Liver (tissue), 3 donors: ENCODE measurements around the gene ZBTB11.

Experiments
- CTCF ChIP-seq: fragments of 150-350 bp; IDR thresholded peaks from 2 replicates; pipeline ENCODE4 v1.5.1; 2017; ENCODE audit warnings: improper control_type of control experiment, low read depth, low read length; ENCODE audit not compliant: missing input control
- FOXA1 ChIP-seq: IDR thresholded peaks from 2 replicates; pipeline ENCODE4 v1.6.1; 2016; ENCODE audit warnings: antibody characterized with exemption
- GABPA ChIP-seq, 2 donors: IDR thresholded peaks in 1 of 2; conservative IDR thresholded peaks in 1 of 2; 2 replicates each; pipeline ENCODE4 v1.6.1; 2016; ENCODE audit warnings: antibody characterized with exemption in 2 of 2, mild to moderate bottlenecking in 1 of 2, moderate library complexity in 1 of 2
- JUND ChIP-seq, 2 donors: IDR thresholded peaks; 2 replicates each; pipeline ENCODE4 v1.6.1; 2016; ENCODE audit warnings: antibody characterized with exemption in 2 of 2
- MAX ChIP-seq: IDR thresholded peaks from 2 replicates; pipeline ENCODE4 v1.6.1; 2016; ENCODE audit warnings: antibody characterized with exemption
- NR2F2 ChIP-seq: IDR thresholded peaks from 2 replicates; pipeline ENCODE4 v1.6.1; 2016; ENCODE audit warnings: antibody characterized with exemption
- RAD21 ChIP-seq, 2 donors: IDR thresholded peaks; 2 replicates each; pipeline ENCODE4 v1.6.1; 2016; ENCODE audit warnings: antibody characterized with exemption in 2 of 2, mild to moderate bottlenecking in 2 of 2
- REST ChIP-seq: IDR thresholded peaks from 2 replicates; pipeline ENCODE4 v1.6.1; 2016; ENCODE audit warnings: antibody characterized with exemption, mild to moderate bottlenecking
- RXRA ChIP-seq, 2 donors: IDR thresholded peaks; 2 replicates each; pipeline ENCODE4 v1.6.1; 2017 to 2018; ENCODE audit warnings: antibody characterized with exemption in 2 of 2, mild to moderate bottlenecking in 1 of 2
- SP1 ChIP-seq: IDR thresholded peaks from 2 replicates; pipeline ENCODE4 v1.6.1; 2018; ENCODE audit warnings: antibody characterized with exemption, mild to moderate bottlenecking
- YY1 ChIP-seq: IDR thresholded peaks from 2 replicates; pipeline ENCODE4 v1.6.1; 2016; ENCODE audit warnings: antibody characterized with exemption, mild to moderate bottlenecking
- ZBTB33 ChIP-seq: IDR thresholded peaks from 2 replicates; pipeline ENCODE4 v1.6.1; 2016; ENCODE audit warnings: antibody characterized with exemption
- donor health status: healthy.
- donor health status: healthy.

GRCh38 chr3:101675709-101676215, 1.2 kb downstream of the ZBTB11 start:
- TF ChIP-seq ZBTB33, result no peak
- no peak for TF ChIP-seq CTCF
- TF ChIP-seq RXRA (IDR thresholded peaks at IDR 0.05), result no peak
- no peak for TF ChIP-seq RAD21 (IDR thresholded peaks at IDR 0.05)
- TF ChIP-seq SP1, result no peak
- no peak for TF ChIP-seq JUND (IDR thresholded peaks at IDR 0.05)
- no peak for TF ChIP-seq REST
- no peak for TF ChIP-seq FOXA1
- no peak for TF ChIP-seq YY1
- no peak for TF ChIP-seq MAX
- no peak for TF ChIP-seq NR2F2
- no peak for TF ChIP-seq GABPA (IDR thresholded peaks at IDR 0.05 in 1 of 2, conservative IDR thresholded peaks at IDR 0.05 in 1 of 2)
